Natural killer cell (primary cell): Measurements from ENCODE around the gene AOX1. TPM values are rescaled to one million over a fixed set of nuclear protein-coding genes. Genes with fewer than 3 reads are reported as not detected.
"Not testable (repeated sequence)": the region's sequence is repeated elsewhere in the genome, so short reads cannot be mapped to it uniquely, and the experiment has no call there.

Experiments
- ATAC-seq, 3 donors: fragments of 150-1000 bp in 2 of 3; fragments of 200-7000 bp in 1 of 3; cut with Tn5 transposase; 1 replicate in 1 of 3; 2 replicates in 2 of 3; pipeline ENCODE4 v1.10.0; 2021; ENCODE audit warnings: mild to moderate bottlenecking in 2 of 3, moderate library complexity in 2 of 3
- DNase-seq, 2 donors: peaks; one replicate each; pipeline versions ENCODE4 v3.0.0 to v3.0.0-alpha.2; 2013 to 2021; ENCODE audit warnings: mixed read lengths in 1 of 2
- H3K27ac ChIP-seq: one replicate; pipeline ENCODE4 v1.5.1; 2013; ENCODE audit warnings: mild to moderate bottlenecking, low read length
- H3K27me3 ChIP-seq: one replicate; pipeline ENCODE4 v1.6.1; 2013; ENCODE audit warnings: low read length; ENCODE audit not compliant: control insufficient read depth, insufficient read depth
- H3K36me3 ChIP-seq: one replicate; pipeline ENCODE4 v1.6.1; 2013; ENCODE audit warnings: low read length; ENCODE audit not compliant: control insufficient read depth, insufficient read depth
- H3K4me1 ChIP-seq: one replicate; pipeline ENCODE4 v1.6.1; 2013; ENCODE audit warnings: low read length; ENCODE audit not compliant: control insufficient read depth, insufficient read depth
- H3K4me3 ChIP-seq: one replicate; pipeline ENCODE4 v1.5.1; 2013; ENCODE audit warnings: low read length
- H3K9me3 ChIP-seq: one replicate; pipeline ENCODE4 v1.6.1; 2013; ENCODE audit warnings: low read length; ENCODE audit not compliant: control insufficient read depth, insufficient read depth
- H3K27ac Mint-ChIP-seq, 2 donors: one replicate each; pipeline ENCODE4 v1.8.0; 2022; ENCODE audit warnings: mild to moderate bottlenecking in 2 of 2, mixed read lengths in 2 of 2, moderate library complexity in 1 of 2
- H3K27me3 Mint-ChIP-seq, 2 donors: one replicate each; pipeline ENCODE4 v1.8.0; 2022; ENCODE audit warnings: low read depth in 2 of 2, mixed read lengths in 2 of 2
- H3K36me3 Mint-ChIP-seq: one replicate; pipeline ENCODE4 v1.8.0; 2022; ENCODE audit warnings: mixed read lengths
- H3K4me1 Mint-ChIP-seq, 2 donors: one replicate each; pipeline ENCODE4 v1.8.0; 2022; ENCODE audit warnings: mixed read lengths in 2 of 2
- H3K4me3 Mint-ChIP-seq: one replicate; pipeline ENCODE4 v1.8.0; 2022; ENCODE audit warnings: mild to moderate bottlenecking, moderate library complexity, mixed read lengths
- H3K9me3 Mint-ChIP-seq, 2 donors: one replicate each; pipeline ENCODE4 v1.8.0; 2022; ENCODE audit warnings: mixed read lengths in 2 of 2
- CTCF ChIP-seq: fragments of 200-600 bp; IDR thresholded peaks from one replicate; pipeline ENCODE4 v1.8.0; 2022; ENCODE audit warnings: antibody characterized with exemption
- WGBS: methylation state at CpG from one replicate; pipeline ENCODE4 v1.1.7; 2013; ENCODE audit warnings: missing lambda C conversion rate; ENCODE audit not compliant: insufficient coverage; 5-methylcytosine and 5-hydroxymethylcytosine counted together
- intact Hi-C: fragments of 100-400 bp; cut with micrococcal nuclease; formaldehyde crosslinking; loops from one replicate; pipeline ENCODE4 v1.14.2; 2022
- total RNA-seq, 4 donors: library from RNA; stranded (reverse); fragments of 120-200 nt in 1 of 4; gene quantifications; one replicate each; pipeline versions ENCODE4 v1.2.3 to v1.2.4, GENCODE V29; 2013 to 2022

The AOX1 gene
- total RNA-seq, 3 donors from 2014 or later (not counting 1 experiment from before 2014, with no cell fraction given), result not detected

DNA sequence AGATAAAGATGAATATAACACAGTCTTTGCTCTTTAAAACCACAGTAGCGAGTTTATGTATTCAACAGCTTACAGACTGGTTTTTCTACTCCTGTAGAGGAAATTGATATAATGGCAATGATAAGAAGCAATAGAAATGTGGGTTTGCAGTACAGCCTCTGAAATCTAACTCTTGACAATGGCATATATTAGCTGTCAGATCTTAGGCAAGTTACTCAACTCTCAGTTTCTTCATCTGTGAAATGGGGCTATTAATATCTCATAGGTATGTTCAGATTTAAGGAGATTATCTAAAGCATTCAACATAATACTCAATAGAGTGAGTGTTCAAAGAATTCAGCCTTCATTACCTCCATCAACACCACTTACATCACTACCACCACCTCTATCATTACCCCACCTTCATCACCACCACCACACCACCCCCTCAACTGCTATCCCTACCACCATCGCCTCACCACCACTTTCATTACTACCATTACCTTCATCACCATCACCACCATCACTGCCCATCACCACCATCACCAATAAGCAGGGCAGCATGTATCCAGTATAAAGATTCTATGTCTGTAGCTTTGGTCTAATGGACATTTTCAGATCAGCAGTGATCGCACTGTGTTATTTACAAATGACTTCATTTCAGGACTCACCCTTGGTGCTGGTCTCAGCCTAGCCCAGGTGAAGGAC is 22.7 kb downstream of the AOX1 start:
- H3K9me3 Mint-ChIP-seq, result peaks cover 0 to 2% of the 10 kb centered on the region in 2 donors
- DNase-seq (no peak), ATAC-seq (no peak)
- Histone ChIP-seq H3K27ac (no peak overlapping the region), H3K36me3 (no peaks in the 10 kb centered on the region), H3K9me3 (no peaks in the 10 kb centered on the region), H3K4me1 (no peaks in the 10 kb centered on the region), H3K27me3 (no peaks in the 10 kb centered on the region), H3K4me3 (no peak overlapping the region)
- WGBS, result 63% methylated on average over 3 of the region's 3 CpGs
- no peak overlapping the region for H3K4me3 Mint-ChIP-seq
- peaks cover 0 to 3% of the 10 kb centered on the region in 2 donors for H3K4me1 Mint-ChIP-seq
- peaks cover 0 to 4% of the 10 kb centered on the region in 2 donors for H3K27me3 Mint-ChIP-seq
- H3K27ac Mint-ChIP-seq, result no peak overlapping the region
- H3K36me3 Mint-ChIP-seq, result no peaks in the 10 kb centered on the region
- no peak for TF ChIP-seq CTCF
- intact Hi-C loops, result no loop called here

DNA sequence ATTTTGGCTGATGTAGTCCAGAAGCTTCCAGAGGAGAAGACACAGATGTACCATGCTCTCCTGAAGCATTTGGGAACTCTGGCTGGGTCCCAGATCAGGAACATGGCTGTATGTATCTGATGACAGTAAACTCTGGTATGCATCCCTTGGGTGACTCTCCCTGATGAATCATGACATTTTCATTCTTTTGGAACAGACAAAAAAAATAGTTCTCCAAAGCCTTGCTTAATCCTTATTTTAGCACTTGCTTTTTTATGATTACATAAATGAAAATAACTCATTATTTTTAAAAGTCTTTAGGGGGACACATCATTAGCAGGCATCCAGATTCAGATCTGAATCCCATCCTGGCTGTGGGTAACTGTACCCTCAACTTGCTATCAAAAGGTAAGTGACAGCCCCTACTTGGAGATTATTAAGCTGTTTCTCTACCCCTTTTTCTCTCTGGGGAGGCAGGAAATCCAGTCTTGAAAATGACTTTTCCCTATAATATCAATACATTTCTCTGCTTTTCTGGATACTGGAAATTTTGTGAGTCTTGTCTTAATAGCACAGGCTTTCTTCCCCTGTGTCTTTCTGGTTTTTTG is 23.3 kb downstream of the AOX1 start:
- no peaks in the 10 kb centered on the region for H3K9me3 ChIP-seq
- H3K4me1 Mint-ChIP-seq, result peaks cover 0 to 1% of the 10 kb centered on the region in 2 donors

DNA sequence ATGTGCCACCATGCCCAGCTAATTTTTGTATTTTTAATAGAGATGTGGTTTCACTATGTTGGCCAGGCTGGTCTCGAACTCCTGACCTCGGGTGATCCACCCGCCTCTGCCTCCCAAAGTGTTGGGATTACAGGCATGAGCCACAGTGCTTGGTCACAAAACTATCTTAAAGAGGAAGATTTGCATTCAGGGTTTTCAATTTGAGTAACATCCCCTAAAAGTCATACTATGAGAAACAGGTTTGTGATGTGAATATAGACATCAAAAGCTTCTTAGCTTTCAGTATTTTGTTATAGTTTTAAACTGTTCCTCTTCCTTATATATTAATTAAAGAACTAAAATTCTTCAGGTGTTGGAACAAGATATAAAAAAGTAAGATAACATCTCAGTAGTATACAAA is 24.4 kb downstream of the AOX1 start:
- 84% methylated on average over 3 of the region's 3 CpGs for WGBS
- H3K4me3 Mint-ChIP-seq, H3K27me3 Mint-ChIP-seq, H3K27me3 ChIP-seq, ATAC-seq, H3K4me1 ChIP-seq, H3K9me3 ChIP-seq, H3K27ac Mint-ChIP-seq, intact Hi-C loops, H3K36me3 ChIP-seq, H3K4me3 ChIP-seq, H3K4me1 Mint-ChIP-seq, H3K27ac ChIP-seq, DNase-seq, H3K36me3 Mint-ChIP-seq, H3K9me3 Mint-ChIP-seq: not testable (repeated sequence)

More for the DNA sequence above, 23.3 kb downstream of the AOX1 start:
- intact Hi-C loops, result no loop called here
- Mint-ChIP-seq H3K36me3 (no peaks in the 10 kb centered on the region), H3K9me3 (peaks cover 0 to 2% of the 10 kb centered on the region in 2 donors), H3K27me3 (peaks cover under 1 to 4% of the 10 kb centered on the region in 2 donors), H3K4me3 (no peak overlapping the region), H3K27ac (no peak overlapping the region)
- H3K4me1 ChIP-seq, result no peaks in the 10 kb centered on the region
- no peak overlapping the region for H3K27ac ChIP-seq
- no peak for TF ChIP-seq CTCF
- no peaks in the 10 kb centered on the region for H3K27me3 ChIP-seq
- no peak overlapping the region for H3K4me3 ChIP-seq
- no peak for ATAC-seq
- no peaks in the 10 kb centered on the region for H3K36me3 ChIP-seq
- DNase-seq, result no peak

DNA sequence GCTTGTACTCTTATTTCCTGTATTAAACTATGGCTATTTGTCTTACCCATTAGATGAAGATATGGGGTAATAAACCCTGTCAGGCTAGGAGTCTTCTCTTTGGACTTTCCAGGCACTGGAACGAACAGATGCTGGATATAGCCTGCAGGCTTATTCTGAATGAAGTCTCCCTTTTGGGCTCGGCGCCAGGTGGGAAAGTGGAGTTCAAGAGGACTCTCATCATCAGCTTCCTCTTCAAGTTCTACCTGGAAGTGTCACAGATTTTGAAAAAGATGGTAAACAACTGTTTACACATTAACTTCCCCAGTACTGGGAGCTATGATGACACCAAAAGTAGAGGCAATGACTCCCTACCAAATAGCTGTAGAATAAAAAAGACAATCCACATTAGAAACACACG is 27.9 kb downstream of the AOX1 start:
- ATAC-seq, result no peak
- H3K36me3 ChIP-seq, result no peaks in the 10 kb centered on the region
- Mint-ChIP-seq H3K9me3 (no peaks in the 10 kb centered on the region), H3K27ac (no peak overlapping the region), H3K4me1 (peaks cover 13 to 16% of the 10 kb centered on the region in 2 donors), H3K4me3 (no peak overlapping the region), H3K36me3 (no peaks in the 10 kb centered on the region), H3K27me3 (peaks cover 2 to 5% of the 10 kb centered on the region in 2 donors)
- DNase-seq, result no peak
- H3K27me3 ChIP-seq, result no peaks in the 10 kb centered on the region
- intact Hi-C loops, result no loop called here
- H3K4me1 ChIP-seq, result no peaks in the 10 kb centered on the region
- no peak for TF ChIP-seq CTCF
- 100% methylated on average over 3 of the region's 4 CpGs for WGBS
- H3K9me3 ChIP-seq, result no peaks in the 10 kb centered on the region
- H3K27ac ChIP-seq, result no peak overlapping the region
- H3K4me3 ChIP-seq, result no peak overlapping the region
